LNCAP (cell line): ENCODE data around the gene DNASE2.

Experiments used
- TF ChIP-seq, protein P1 (sequence below): fragments of 450-650 bp; IDR thresholded peaks from 2 replicates; pipeline ENCODE4 v1.5.1; 2017; ENCODE audit warnings: mild to moderate bottlenecking

Gene DNASE2, protein sequence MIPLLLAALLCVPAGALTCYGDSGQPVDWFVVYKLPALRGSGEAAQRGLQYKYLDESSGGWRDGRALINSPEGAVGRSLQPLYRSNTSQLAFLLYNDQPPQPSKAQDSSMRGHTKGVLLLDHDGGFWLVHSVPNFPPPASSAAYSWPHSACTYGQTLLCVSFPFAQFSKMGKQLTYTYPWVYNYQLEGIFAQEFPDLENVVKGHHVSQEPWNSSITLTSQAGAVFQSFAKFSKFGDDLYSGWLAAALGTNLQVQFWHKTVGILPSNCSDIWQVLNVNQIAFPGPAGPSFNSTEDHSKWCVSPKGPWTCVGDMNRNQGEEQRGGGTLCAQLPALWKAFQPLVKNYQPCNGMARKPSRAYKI

DNA sequence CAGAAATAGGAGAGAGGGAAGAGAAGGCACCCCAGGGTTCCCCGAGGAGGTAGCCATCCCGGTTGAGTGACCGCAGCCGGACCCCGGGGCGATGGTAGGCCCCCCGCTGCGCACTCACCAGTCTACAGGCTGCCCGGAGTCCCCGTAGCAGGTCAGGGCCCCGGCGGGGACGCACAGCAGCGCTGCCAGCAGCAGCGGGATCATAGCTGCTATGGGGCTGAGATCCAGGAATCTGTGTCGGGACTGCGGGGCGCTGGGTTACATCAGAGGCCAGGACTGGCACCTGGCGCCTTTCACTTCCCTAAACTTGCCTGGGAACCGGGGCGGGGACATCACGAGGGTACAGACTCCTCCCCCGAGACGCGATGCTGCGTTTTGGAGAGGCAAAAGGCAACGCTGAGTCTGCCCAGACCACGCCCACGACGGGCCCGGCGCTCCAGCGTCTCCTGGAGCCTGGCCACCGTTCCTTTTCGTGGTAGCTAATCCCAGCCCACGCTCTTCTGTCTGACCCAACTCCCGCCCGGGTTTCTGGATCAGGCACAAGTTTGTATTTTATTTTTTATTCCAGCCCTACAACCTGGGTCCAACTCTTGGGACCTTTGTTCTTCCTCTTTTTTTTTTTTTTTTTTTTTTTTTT lies at the start of gene DNASE2:
Gene DNASE2, minus strand, starts transcription at position 278 of the 637 bp plus-strand sequence. Its CDS starts 74 bp downstream, at position 204.
- TF ChIP-seq, protein P1, sequence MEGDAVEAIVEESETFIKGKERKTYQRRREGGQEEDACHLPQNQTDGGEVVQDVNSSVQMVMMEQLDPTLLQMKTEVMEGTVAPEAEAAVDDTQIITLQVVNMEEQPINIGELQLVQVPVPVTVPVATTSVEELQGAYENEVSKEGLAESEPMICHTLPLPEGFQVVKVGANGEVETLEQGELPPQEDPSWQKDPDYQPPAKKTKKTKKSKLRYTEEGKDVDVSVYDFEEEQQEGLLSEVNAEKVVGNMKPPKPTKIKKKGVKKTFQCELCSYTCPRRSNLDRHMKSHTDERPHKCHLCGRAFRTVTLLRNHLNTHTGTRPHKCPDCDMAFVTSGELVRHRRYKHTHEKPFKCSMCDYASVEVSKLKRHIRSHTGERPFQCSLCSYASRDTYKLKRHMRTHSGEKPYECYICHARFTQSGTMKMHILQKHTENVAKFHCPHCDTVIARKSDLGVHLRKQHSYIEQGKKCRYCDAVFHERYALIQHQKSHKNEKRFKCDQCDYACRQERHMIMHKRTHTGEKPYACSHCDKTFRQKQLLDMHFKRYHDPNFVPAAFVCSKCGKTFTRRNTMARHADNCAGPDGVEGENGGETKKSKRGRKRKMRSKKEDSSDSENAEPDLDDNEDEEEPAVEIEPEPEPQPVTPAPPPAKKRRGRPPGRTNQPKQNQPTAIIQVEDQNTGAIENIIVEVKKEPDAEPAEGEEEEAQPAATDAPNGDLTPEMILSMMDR: no peak

DNA sequence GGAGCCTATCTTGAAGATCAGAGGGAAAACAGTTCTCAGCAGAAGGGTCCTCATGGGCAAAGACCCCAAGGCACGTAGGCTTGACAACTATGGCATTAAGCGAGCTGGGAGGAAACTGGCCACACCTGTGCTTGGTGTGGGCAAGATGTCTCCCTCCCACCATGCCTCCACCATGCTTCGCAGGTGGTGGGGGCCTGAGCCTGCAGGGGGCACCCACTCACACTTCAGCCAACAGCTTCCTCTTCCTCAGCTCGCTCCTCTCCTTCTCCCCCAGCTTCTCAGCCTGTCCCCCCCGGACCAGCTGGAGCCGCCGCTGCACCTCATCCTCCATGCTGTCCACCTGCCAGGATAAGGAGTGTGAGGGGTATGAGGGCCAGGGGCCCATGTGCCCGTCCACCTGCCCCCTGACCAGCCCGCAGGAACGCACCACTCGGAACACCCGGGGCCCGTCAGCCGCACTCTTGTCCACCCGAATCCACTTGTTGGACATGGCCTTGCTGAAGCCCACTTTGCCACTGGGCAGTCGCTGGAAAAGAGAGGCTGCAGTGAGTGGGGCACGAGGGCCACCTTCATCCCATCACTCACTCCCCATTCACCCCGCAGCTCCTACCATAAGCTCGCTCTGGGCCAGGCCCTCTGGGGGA lies 48.9 kb upstream of the DNASE2 start:
- TF ChIP-seq, protein P1: no peak

DNA sequence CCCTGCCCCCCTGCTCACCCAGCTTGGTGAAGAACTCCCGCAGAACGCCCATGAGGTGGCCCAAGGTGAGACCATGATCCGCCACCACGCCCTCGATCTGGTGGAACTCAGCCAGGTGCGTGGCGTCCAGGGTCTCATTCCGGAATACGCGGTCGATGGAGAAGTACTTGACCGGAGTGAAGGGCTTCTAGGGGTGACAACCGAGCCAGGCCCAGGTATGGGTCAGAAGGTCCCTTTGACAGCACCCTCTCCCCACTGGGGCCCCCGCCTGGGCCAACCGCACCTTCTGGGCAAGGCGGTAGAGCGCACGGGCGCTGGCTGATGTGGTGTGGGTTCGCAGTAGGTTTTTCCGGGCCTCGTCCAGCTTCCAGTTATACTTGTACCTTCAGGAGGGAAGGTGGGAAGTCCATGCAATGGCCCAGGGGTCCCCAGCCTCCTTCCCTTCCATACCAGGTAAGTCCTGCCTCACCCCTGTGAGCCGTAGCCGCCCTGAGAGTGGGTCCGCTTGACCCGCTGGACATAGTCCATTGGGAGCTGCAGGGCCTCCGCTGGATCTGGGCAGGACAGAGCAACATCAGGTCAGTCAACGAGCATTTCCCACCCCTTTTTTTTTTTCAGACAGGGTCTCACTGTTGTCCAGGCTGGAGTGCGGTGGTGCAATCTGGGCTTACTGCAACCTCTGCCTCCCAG lies 43.5 kb upstream of the DNASE2 start:
- TF ChIP-seq, protein P1: no peak

GRCh38 chr19:12922959-12923358 lies 41.7 kb upstream of the DNASE2 start:
- TF ChIP-seq, protein P1: no peak

GRCh38 chr19:12921047-12921446 lies 39.8 kb upstream of the DNASE2 start:
- TF ChIP-seq, protein P1: no peak

DNA sequence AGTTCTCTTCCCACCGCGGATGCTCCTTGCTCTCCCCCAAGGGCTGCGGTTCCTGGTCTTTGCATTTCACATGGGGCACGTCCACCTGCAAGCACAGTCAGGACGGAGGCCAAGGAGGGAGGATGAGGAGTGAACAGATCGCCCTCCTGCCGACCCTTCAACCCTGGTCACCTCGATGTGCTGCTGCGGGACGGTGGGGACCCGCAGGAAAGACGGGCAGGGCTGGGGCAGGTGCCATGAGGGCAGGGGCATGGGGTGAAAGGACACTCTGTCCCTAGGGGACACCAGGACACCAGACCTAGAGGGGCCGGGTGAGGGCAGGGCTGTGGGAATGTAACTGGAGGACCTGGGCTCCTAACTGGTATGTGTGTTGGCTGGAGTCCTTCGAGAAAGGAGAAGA lies 37.0 kb upstream of the DNASE2 start:
- TF ChIP-seq, protein P1: no peak
